GM12892 (cell line): ENCODE data around the gene NUMBL.

Experiments
- POLR2A ChIP-seq: IDR thresholded peaks from 2 replicates; pipeline ENCODE4 v1.6.1; 2011; ENCODE audit warnings: low read depth, low read length, control low read depth
- POLR2AphosphoS5 ChIP-seq: IDR thresholded peaks from 2 replicates; pipeline ENCODE4 v1.6.1; 2011; ENCODE audit warnings: low read depth, low read length, control low read depth

- TF ChIP-seq POLR2AphosphoS5 (no peak), POLR2A (no peak)
Measured at GRCh38 chr19:40721140-40721486, 30.7 kb upstream of the NUMBL start.
